RWPE2 (cell line): ENCODE measurements around the gene GRAP.

Experiments used
- ATAC-seq: fragments of 200-7000 bp; cut with Tn5 transposase; 3 replicates; pipeline ENCODE4 v1.9.1; 2021; ENCODE audit warnings: low read depth
- DNase-seq: peaks from one replicate; pipeline ENCODE4 v3.0.0-alpha.2; 2020; ENCODE audit warnings: low spot score
- H3K27ac ChIP-seq: fragments of 450-650 bp; 2 replicates; pipeline ENCODE4 v1.5.1; 2017; ENCODE audit warnings: mild to moderate bottlenecking; ENCODE audit not compliant: poor library complexity, severe bottlenecking
- H3K27me3 ChIP-seq: fragments of 250-450 bp; sonication (Bioruptor Pico); 2 replicates; pipeline ENCODE4 v1.5.1; 2021; ENCODE audit warnings: mild to moderate bottlenecking, moderate library complexity; ENCODE audit not compliant: insufficient read depth, poor library complexity, severe bottlenecking
- H3K36me3 ChIP-seq: fragments of 250-450 bp; sonication (Bioruptor Pico); 2 replicates; pipeline ENCODE4 v1.5.1; 2020; ENCODE audit warnings: low read depth, mild to moderate bottlenecking, moderate library complexity
- H3K4me1 ChIP-seq: fragments of 250-450 bp; sonication (Bioruptor Pico); 2 replicates; pipeline ENCODE4 v1.5.1; 2021; ENCODE audit warnings: mild to moderate bottlenecking, moderate library complexity; ENCODE audit not compliant: insufficient read depth, poor library complexity, severe bottlenecking
- H3K4me3 ChIP-seq: fragments of 250-450 bp; sonication (Bioruptor Pico); 2 replicates; pipeline ENCODE4 v1.5.1; 2021; ENCODE audit warnings: mild to moderate bottlenecking, moderate library complexity; ENCODE audit not compliant: severe bottlenecking
- H3K9me3 ChIP-seq: fragments of 250-450 bp; sonication (Bioruptor Pico); 2 replicates; pipeline ENCODE4 v1.5.1; 2021; ENCODE audit warnings: mild to moderate bottlenecking, moderate library complexity; ENCODE audit not compliant: severe bottlenecking
- CTCF ChIP-seq: fragments of 450-650 bp; IDR thresholded peaks from one replicate; pipeline ENCODE4 v1.5.1; 2017; ENCODE audit warnings: mild to moderate bottlenecking, moderate library complexity; ENCODE audit not compliant: poor library complexity, severe bottlenecking

GRAP gene

DNA sequence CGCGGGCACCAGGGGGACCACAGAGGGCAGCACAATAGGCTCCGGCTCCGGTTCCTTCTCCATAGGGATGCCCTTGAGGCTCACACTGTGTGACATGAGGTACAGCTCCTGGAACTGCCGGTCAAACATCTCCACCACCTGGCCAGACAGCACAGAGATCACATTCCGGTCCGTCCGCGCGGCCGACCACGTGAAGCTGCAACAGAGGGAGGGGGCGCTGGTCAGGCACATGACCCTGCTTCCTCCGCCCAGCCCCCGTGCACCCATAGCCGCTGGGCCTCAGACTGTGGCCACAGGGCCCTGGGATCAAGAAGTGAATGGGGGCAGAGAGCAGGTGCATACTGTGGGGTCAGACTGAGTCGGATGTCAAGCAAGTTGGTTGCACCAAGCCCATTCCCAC is 68.1 kb downstream of the GRAP start:
- no peaks in the 10 kb centered on the region for H3K9me3 ChIP-seq
- ATAC-seq, result no peak
- peaks cover 63% of the 10 kb centered on the region for H3K36me3 ChIP-seq
- no peaks in the 10 kb centered on the region for H3K4me1 ChIP-seq
- no peak overlapping the region for H3K27ac ChIP-seq
- H3K27me3 ChIP-seq, result no peaks in the 10 kb centered on the region
- H3K4me3 ChIP-seq, result no peak overlapping the region
- no peak for TF ChIP-seq CTCF
- no peak for DNase-seq

DNA sequence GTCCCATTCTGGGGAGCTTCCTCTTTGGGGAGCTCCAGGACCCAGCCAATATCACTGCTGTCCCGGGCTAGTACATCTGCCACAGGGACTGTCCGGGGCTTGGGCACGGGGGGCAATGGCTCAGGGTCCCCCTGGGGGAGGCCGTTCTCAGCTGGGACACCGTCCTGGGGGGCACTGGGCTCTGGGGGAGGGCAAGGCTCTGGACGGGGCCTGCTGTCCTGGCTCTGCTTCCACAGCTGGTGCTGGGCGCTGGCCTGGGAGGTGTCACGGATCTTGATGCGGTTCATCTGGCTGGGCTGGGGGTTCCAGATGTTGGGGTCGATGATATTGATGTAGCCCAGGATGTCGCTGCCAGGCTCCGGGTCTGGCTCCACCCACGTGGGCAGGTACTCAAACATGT is 68.7 kb downstream of the GRAP start:
- DNase-seq, result no peak
- H3K36me3 ChIP-seq, result peaks cover 67% of the 10 kb centered on the region
- no peak for TF ChIP-seq CTCF
- no peaks in the 10 kb centered on the region for H3K4me1 ChIP-seq
- no peak overlapping the region for H3K27ac ChIP-seq
- no peaks in the 10 kb centered on the region for H3K9me3 ChIP-seq
- H3K4me3 ChIP-seq, result no peak overlapping the region
- no peaks in the 10 kb centered on the region for H3K27me3 ChIP-seq
- ATAC-seq, result no peak

- TF ChIP-seq CTCF, result no peak
- Histone ChIP-seq H3K27me3 (no peaks in the 10 kb centered on the region), H3K36me3 (peaks cover 69% of the 10 kb centered on the region), H3K4me1 (no peaks in the 10 kb centered on the region), H3K27ac (no peak overlapping the region), H3K9me3 (no peaks in the 10 kb centered on the region), H3K4me3 (no peak overlapping the region)
- ATAC-seq (no peak), DNase-seq (no peak)
These were observed 69.1 kb downstream of the GRAP start for GRCh38 chr17:18977646-18978045.

GRCh38 chr17:18977021-18977420 is 69.7 kb downstream of the GRAP start:
- ATAC-seq (no peak), DNase-seq (no peak)
- Histone ChIP-seq H3K9me3 (no peaks in the 10 kb centered on the region), H3K27ac (no peak overlapping the region), H3K4me1 (no peaks in the 10 kb centered on the region), H3K36me3 (peaks cover 69% of the 10 kb centered on the region), H3K27me3 (no peaks in the 10 kb centered on the region), H3K4me3 (no peak overlapping the region)
- TF ChIP-seq CTCF, result no peak

GRCh38 chr17:18976201-18976600 is 70.6 kb downstream of the GRAP start:
- no peak overlapping the region for H3K4me3 ChIP-seq
- no peak overlapping the region for H3K27ac ChIP-seq
- H3K36me3 ChIP-seq, result peaks cover 77% of the 10 kb centered on the region
- H3K9me3 ChIP-seq, result no peaks in the 10 kb centered on the region
- TF ChIP-seq CTCF, result no peak
- no peaks in the 10 kb centered on the region for H3K27me3 ChIP-seq
- H3K4me1 ChIP-seq, result no peaks in the 10 kb centered on the region
- no peak for ATAC-seq
- DNase-seq, result no peak
